ENCODE measurements around the gene BAIAP2L1.
"Not testable (repeated sequence)": the region's sequence is repeated elsewhere in the genome, so short reads cannot be mapped to it uniquely, and the experiment has no call there.

The BAIAP2L1 gene

GRCh38 chr7:98399462-98399861 is 1.4 kb downstream of the BAIAP2L1 start:
- in situ Hi-C loops (cut with HindIII; ENCODE audit: low sequenced_read_pairs): no loop called here

DNA sequence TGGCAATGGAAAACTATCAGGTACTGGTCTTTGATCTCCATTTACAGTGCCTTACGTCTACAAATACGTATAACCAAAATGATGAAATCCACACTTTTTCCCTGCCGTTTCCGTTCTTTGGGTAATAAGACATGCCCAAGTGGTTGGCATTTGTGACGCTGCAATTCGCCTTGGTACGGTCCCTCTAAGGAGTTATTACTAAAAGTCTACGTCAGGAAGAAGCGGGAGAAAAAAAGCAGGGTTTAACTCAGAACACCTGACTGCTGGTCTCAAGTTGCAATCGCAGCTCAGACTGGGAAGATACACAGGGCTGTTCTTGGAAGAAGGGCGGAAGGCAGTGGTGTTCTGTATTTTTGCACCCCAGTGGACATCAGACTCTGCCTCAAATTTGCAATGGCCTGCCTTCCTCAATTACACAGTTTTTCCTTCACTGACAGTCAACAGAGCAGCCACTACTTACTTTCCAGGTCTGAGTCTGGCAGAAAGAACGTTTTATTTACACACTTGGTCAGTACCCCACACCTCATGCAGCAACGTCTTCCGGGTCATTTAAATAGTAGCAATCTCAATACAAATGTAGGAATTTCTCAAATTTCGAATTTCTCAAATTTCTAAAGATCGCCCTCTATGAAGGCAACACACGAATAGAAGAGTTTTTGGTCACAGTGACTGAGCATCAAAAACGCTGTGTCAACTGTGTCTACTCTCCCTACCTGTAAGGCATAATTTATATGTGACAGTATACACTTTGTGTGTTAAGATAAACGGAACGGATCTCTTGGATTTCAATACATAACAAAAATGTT is 2.1 kb downstream of the BAIAP2L1 start:
- in situ Hi-C loops (cut with HindIII; ENCODE audit: low sequenced_read_pairs): no loop called here

DNA sequence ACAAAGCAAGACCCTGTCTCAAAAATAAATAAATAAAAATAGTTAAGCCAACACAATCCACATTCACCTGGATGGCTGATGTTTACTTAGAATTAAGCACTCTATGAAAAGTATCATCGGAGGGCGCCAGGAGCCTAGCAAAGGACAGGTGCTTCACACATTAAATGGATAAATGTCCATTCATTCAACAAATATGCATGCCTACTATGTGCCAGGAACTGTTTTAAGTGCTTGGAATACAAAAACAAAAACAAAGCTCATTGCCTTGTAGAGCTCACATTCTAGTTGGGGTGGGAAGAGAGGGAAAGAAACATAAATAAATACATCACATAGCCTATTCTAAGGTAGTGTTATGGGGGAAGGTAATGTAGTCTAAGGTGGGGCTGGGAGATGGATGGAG is 4.1 kb downstream of the BAIAP2L1 start:
- in situ Hi-C loops (cut with HindIII; ENCODE audit: low sequenced_read_pairs): no loop called here

DNA sequence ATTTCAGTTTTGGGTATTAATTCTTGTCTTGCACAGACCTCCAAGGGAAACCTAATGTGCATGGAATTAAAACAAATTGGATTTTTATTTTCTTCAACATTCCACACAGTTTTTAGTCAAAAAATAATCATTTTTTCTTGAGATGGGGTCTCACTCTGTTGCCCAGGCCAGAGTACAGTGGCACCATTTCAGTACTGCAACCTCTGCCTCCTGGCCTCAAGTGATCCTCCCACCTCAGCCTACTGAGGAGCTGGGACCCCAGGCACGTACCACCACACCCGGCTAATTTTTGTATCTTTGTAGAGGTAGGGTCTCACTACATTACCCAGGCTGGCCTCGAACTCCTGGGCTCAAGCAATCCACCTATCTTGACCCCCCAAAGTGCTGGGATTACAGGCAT is 4.9 kb downstream of the BAIAP2L1 start:
- in situ Hi-C loops (cut with HindIII; ENCODE audit: low sequenced_read_pairs): no loop called here

- in situ Hi-C loops (cut with HindIII; ENCODE audit: low sequenced_read_pairs): no loop called here
These were observed 5.4 kb downstream of the BAIAP2L1 start for GRCh38 chr7:98395481-98395880.

GRCh38 chr7:98394377-98394836 is 6.5 kb downstream of the BAIAP2L1 start:
- in situ Hi-C loops (cut with HindIII; ENCODE audit: low sequenced_read_pairs): no loop called here

DNA sequence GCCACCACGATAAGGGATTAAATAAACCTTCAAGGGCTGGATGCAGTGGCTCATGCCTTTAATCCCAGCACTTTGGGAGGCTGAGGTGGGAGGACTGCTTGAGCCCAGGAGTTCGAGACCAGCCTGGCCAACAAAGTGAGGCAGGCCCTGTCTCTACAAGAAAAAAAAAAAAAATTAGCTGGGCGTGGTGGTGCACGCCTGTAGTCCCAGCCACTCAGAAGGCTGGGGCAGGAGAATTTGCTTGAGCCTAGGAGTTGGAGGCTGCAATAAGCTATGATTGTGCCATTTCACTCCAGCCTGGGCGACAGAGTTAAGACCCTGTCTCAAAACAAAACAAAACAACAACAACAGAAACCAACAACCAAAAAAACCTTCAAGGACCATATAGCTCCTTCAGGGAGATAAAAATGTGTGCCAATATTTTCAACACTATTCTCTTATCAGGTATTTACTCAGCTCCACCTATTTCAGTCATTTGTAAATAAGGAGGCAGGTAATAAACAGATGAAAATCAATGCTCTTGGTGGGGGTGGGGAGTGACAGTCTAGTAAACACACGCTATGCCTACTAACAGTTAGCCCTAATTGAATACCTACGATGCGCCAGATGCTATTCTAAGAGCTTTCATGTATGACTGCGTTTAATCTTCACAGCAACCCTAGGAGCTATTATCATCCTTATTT is 13.2 kb downstream of the BAIAP2L1 start:
- in situ Hi-C loops (cut with HindIII; ENCODE audit: low sequenced_read_pairs): no loop called here

DNA sequence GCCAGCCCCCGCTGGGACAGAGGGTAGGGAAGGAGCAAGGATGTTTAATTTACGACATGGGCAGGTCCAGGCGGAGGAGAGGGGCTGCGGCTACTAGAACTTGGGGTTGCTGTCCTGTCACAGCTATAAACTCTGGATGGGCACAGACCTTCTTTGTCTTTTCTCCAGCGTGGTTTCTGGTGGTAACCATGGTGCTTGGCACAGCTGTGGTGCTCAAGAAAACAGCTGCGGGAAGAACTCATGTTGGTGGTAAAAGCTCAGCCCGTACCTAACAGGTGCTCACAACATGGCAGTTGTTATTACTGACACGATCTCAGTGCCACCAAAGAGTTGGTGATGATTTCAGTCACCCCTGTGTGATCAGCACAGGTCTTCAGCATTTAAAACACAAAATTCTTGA is 13.8 kb downstream of the BAIAP2L1 start:
- in situ Hi-C loops (cut with HindIII; ENCODE audit: low sequenced_read_pairs): no loop called here

GRCh38 chr7:98385532-98385931 is 15.4 kb downstream of the BAIAP2L1 start:
- in situ Hi-C loops (cut with HindIII; ENCODE audit: low sequenced_read_pairs): not testable (repeated sequence)

DNA sequence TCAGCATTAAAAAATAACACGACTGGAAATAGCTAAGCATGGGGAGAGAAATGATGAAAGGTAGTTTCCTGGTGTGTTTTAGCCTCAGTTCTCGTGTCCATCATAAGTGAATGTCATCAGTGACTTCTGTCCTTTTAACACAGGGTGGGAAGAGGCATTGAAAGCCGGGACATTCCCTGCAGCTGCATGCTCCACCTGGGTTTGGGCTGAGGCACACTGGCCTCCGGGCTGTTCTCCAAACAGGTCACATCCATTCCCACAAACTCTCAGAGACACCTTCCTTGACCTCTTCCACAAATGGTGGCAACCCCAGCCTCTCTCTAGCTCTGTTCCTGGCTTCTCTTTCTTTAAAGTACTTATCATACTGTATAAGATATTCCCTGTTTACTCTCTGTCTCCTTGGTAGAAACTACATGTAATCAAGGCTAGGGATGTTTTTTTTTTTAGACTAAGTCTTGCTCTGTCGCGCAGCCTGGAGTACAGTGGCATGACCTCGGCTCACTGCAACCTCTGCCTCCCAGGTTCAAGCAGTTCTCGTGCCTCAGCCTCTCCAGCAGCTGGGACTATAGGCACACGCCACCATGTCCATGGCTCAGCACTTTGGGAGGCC is 22.6 kb downstream of the BAIAP2L1 start:
- in situ Hi-C loops (cut with HindIII; ENCODE audit: low sequenced_read_pairs): no loop called here

- in situ Hi-C loops (cut with HindIII; ENCODE audit: low sequenced_read_pairs): no loop called here
These were observed 24.2 kb downstream of the BAIAP2L1 start for GRCh38 chr7:98376711-98377110.

- in situ Hi-C loops (cut with HindIII; ENCODE audit: low sequenced_read_pairs): no loop called here
These were observed 25.2 kb downstream of the BAIAP2L1 start for GRCh38 chr7:98375664-98376063.

GRCh38 chr7:98374285-98374680 is 26.6 kb downstream of the BAIAP2L1 start:
- in situ Hi-C loops (cut with HindIII; ENCODE audit: low sequenced_read_pairs): loop anchor here (5.0 kb wide), 1 partner anchor 82 kb away; no protein-coding TSS in a partner anchor

DNA sequence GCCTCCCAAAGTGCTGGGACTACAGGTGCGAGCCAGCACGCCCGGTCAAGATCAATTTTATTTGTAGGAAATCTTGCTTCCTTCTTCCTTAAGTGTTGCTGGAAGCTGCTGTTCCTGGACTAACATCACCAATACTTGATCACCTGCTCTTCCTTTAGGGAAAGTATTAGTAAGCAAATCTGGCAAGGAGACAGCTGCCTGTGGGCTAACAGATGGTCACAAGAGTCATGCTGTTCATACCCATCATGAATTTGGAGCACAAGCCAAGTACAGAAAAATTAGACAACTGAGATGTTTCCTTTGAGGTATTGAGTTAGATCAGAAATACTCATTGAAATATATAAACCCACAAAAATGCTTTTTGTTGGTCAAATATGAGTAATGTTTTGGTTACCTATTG is 27.9 kb downstream of the BAIAP2L1 start:
- in situ Hi-C loops (cut with HindIII; ENCODE audit: low sequenced_read_pairs): loop anchor here (5.0 kb wide), 1 partner anchor 81 kb away; no protein-coding TSS in a partner anchor

GRCh38 chr7:98369726-98370125 is 31.2 kb downstream of the BAIAP2L1 start:
- in situ Hi-C loops (cut with HindIII; ENCODE audit: low sequenced_read_pairs): loop anchor here (5.0 kb wide), 1 partner anchor 77 kb away; no protein-coding TSS in a partner anchor

GRCh38 chr7:98368716-98369115 is 32.2 kb downstream of the BAIAP2L1 start:
- in situ Hi-C loops (cut with HindIII; ENCODE audit: low sequenced_read_pairs): no loop called here

DNA sequence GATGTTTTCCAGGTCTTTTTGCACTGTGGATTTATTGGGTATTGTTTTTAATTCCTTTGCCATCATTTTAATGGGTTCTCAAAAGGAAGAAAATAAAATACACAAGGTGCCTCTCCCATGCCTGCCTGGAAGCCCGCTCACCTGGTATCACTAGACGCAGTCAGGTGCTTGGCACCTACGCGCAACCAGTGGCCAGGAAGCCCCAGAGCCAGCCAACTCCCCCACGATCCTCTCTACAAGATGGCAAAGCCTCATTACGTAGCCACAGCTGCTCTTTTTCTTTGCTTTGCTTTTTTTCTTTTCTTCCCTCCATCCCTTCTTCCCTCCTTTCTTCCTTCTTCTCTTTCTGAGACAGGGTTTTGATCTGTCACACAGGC is 34.3 kb downstream of the BAIAP2L1 start:
- in situ Hi-C loops (cut with HindIII; ENCODE audit: low sequenced_read_pairs): no loop called here

GRCh38 chr7:98365863-98366561 is 34.9 kb downstream of the BAIAP2L1 start:
- in situ Hi-C loops (cut with HindIII; ENCODE audit: low sequenced_read_pairs): no loop called here

DNA sequence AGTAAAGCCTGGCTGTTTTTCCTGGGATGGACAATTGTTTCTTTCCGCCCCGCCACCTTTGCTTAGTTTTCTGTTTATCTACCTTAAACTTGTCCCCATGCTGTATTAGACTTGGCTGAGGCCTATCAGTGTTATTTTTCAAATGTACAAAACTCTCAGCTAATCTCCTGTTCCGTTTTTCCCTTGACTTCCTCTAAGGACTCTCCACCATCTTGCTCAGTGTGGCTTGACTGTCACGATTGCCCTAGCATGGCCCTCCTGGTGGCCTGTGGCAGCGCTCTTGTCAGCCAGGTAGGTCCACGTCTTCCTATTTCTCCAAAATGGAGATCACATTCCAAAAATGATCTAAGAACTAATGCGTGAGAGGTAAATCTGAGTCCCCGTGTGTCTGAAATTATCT is 36.7 kb downstream of the BAIAP2L1 start:
- in situ Hi-C loops (cut with HindIII; ENCODE audit: low sequenced_read_pairs): no loop called here

- in situ Hi-C loops (cut with HindIII; ENCODE audit: low sequenced_read_pairs): no loop called here
These were observed 38.4 kb downstream of the BAIAP2L1 start for GRCh38 chr7:98362517-98362916.

All from endothelial cell of hepatic sinusoid (primary cell).